HL-60 (cell line): ENCODE data around the gene LRFN4.

ENCODE experiments used
- CTCF ChIP-seq: IDR thresholded peaks from one replicate; pipeline ENCODE4 v1.5.1; 2011; ENCODE audit warnings: low read length, control low read depth, inconsistent platforms; ENCODE audit not compliant: insufficient read depth
- GABPA ChIP-seq: IDR thresholded peaks from 2 replicates; pipeline ENCODE4 v1.6.1; 2012; ENCODE audit warnings: low read depth
- POLR2AphosphoS5 ChIP-seq: IDR thresholded peaks from 2 replicates; pipeline ENCODE4 v1.6.1; 2012; ENCODE audit warnings: low read depth
- REST ChIP-seq: IDR thresholded peaks from 2 replicates; pipeline ENCODE4 v1.6.1; 2012; ENCODE audit warnings: low read depth; ENCODE audit not compliant: insufficient replicate concordance
- SPI1 ChIP-seq: IDR thresholded peaks from 2 replicates; pipeline ENCODE4 v1.6.1; 2012; ENCODE audit warnings: low read depth, mild to moderate bottlenecking, borderline replicate concordance

GRCh38 chr11:66904981-66905521 is 48.2 kb downstream of the LRFN4 start:
- no peak for TF ChIP-seq POLR2AphosphoS5
- no peak for TF ChIP-seq CTCF
- TF ChIP-seq SPI1, result no peak
- no peak for TF ChIP-seq REST
- TF ChIP-seq GABPA, result no peak
